ENCODE measurements around the gene ST8SIA5.
A peak's percentile ranks its signal among the peaks of the same experiment; 100 is the strongest.

DNA sequence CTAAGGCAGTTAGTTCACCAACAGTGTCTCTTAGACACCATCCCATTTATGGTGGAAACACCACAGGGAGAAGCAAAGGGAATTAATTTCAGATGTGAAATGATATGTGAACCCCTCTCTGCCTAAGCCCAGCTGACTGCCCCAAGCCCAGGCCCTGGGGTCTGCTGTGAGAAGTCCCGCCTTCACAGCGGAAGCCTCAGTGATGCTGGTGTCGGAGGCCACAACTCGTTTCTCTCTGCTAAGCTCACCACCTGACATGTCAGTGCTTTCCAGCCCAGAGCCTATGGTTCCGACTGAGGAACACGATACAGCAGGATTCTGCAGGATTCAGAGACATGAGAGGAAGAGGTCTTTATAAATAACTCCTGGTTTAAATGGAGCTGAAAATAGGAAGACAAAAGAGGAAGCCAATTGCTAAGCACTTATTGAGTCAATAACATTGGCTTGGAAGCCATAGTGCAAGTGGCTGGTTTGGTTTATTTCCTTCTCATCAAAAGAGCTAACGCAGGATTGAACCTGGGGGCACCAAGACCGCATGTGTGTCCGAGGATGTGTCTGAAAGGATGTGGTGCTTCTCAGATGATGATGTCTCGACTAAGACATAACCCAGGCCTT, 78.0 kb downstream of the ST8SIA5 start:
- TF ChIP-seq, protein P1, sequence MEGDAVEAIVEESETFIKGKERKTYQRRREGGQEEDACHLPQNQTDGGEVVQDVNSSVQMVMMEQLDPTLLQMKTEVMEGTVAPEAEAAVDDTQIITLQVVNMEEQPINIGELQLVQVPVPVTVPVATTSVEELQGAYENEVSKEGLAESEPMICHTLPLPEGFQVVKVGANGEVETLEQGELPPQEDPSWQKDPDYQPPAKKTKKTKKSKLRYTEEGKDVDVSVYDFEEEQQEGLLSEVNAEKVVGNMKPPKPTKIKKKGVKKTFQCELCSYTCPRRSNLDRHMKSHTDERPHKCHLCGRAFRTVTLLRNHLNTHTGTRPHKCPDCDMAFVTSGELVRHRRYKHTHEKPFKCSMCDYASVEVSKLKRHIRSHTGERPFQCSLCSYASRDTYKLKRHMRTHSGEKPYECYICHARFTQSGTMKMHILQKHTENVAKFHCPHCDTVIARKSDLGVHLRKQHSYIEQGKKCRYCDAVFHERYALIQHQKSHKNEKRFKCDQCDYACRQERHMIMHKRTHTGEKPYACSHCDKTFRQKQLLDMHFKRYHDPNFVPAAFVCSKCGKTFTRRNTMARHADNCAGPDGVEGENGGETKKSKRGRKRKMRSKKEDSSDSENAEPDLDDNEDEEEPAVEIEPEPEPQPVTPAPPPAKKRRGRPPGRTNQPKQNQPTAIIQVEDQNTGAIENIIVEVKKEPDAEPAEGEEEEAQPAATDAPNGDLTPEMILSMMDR (IDR thresholded peaks at IDR 0.05; ENCODE audit: insufficient read depth, low read length): no peak
- TF ChIP-seq GABPA (IDR thresholded peaks at IDR 0.05; ENCODE audit: low read depth) (no peak), POLR2AphosphoS5 (IDR thresholded peaks at IDR 0.05; ENCODE audit: low read depth) (no peak), SPI1 (IDR thresholded peaks at IDR 0.05; ENCODE audit: borderline replicate concordance, low read depth) (peak; percentile 91)

Data from HL-60 (cell line).